GM19438 (cell line): Measurements from ENCODE around the gene ADAM22.
"Not testable (repeated sequence)": the region's sequence is repeated elsewhere in the genome, so short reads cannot be mapped to it uniquely, and the experiment has no call there.

Experiments
- ATAC-seq: cut with Tn5 transposase; IDR thresholded peaks from one replicate; pipeline ENCODE4 v1.9.1; 2021; ENCODE audit warnings: low read depth; ENCODE audit not compliant: unreplicated experiment

The ADAM22 gene

DNA sequence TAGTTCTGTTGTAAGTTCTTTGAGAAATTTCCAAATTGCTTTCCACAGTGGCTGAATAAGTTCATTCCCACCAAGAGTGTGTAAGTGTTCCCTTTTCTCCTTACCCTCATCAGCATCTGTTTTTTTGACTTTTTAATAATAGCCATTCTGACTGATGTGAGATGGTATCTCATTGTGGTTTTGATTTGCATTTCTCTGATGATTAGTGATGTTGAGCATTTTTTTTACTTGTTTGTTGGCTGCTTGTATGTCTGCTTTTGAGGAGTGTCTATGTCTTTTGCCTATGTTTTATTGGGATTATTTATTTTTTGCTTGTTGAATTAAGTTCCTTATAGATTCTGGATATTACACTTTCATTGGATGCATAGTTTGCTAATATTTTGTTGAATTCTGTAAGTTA, 11.9 kb downstream of the ADAM22 start:
- ATAC-seq, result not testable (repeated sequence)

DNA sequence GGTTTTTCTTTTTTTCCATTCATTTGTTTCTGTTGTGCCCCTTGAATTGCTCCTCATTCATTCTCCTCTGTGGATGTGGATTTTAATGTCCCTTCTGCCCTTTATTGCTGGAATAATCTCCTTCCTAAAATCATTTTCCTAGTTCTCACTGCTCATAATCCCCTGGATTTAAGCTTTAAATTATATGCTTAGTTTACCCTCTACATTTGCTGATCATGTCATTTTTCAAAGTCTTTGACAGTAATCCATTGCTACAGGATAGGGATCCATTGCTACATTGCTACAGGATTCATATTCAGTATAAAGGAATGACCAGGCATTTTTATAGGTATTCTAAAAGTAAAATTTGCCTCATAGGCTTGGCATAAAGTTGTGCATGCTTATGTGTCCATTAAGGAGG, 14.3 kb downstream of the ADAM22 start:
- ATAC-seq, result no peak

DNA sequence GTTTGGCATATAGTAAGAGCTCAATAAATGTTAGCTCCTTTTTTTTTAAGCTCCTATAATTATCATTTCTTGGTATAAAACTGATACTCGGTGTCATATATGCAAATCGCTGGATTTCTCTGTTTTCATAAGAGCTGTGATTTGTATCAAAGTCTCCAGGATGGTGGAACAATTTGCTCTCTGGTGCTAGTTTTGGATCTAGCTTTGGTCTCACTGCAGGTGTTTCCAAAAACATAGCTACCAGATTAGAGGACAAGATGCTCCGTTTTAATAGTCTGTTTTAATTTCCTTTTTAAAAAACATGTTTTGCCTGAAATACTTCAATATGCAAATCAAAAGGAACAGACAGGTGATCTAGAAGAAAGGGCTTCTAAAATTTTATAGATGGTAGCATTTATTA, 25.3 kb downstream of the ADAM22 start:
- no peak for ATAC-seq

DNA sequence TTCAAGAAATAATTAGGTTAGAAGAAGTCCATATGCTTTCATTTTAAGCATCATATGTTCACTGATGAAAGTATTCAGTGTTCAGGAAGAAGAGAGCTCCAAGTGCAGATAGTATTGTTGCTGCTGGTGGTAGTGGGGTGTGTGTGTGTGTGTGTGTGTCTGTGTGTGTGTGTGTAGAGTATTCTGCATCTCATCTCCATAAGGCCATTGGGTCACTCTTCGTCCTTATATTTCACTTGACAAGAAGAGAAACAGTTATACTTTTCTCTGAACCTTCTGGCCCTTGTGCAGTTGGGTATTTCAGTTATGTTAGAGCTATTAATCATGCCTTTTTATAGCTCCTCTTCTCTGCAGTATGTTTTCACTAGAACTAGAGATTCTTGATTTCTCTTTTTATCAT, 26.2 kb downstream of the ADAM22 start:
- ATAC-seq, result no peak

DNA sequence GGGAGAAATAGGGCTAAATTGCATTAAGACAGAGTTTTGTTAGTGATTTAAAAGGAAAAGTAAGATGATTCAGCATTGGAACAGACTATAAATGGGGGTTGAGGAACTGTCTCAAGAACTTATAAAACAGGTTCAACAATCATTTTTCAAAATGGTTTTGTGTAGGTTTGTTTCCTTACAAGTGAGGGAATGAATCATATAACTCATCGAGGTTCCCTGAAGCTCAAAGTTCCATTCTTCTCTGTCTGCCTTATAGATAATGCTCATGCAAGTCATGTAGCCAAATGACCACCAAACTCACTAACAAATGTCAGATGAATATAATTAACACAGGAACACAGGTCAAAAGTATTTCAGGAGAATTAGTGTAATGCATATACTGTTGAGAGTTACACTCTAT, 27.7 kb downstream of the ADAM22 start:
- no peak for ATAC-seq

DNA sequence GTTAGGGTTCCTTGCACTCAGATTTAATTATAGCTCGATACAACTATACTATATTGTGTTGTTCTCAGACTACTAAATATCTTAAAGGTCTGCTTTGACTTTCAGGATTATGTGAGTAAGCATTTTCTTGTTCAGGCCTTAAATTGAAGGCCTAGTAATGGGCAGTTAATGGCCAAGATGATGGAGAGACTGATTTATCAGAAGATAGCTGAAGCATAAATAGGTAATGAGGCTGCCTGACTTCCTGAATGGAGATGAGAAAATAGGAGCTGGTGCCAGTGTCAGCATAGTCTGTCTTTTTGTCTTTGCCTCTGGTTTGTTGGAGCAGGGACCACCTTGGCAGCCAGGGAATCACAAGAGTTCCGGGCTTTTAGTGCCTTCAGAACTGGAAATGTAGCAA, 32.2 kb downstream of the ADAM22 start:
- ATAC-seq, result no peak

DNA sequence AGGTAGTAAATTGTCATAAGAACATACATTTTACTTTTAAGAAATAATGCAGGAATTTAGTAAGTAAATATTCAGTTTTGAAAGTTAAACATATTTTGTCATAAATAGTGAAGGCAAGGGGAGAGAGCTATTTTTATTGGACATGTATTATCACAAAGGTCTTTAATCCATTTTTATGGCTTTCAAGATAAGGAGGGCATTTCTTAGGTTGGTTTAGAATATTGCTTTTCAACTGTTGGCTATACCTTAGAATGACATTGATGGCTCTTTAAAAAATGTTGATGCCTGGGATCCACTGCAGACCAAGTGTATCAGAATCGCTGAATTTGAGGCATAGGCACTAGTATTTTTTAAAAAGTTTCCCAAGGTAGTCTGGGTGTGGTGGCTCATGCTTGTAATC, 34.0 kb downstream of the ADAM22 start:
- ATAC-seq, result no peak

DNA sequence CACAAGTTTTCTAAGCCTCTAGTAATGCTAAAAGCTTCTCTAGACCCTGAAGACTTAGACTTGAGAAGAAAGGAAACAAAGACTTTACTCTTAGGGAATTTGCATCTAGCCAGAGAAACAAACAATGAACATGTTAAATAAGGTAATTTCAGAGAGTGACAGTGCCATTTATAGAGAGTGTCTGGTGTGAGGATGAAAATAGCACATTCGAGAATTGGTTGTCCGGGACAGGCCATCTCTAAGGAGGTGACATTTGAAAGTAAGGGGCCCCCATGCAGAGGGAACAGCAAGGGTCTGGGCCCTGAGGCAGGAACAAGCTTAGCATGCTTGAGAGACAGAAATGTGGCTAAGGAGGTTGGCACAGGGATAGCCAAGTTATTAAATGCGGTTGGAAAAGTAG, 48.1 kb downstream of the ADAM22 start:
- no peak for ATAC-seq

DNA sequence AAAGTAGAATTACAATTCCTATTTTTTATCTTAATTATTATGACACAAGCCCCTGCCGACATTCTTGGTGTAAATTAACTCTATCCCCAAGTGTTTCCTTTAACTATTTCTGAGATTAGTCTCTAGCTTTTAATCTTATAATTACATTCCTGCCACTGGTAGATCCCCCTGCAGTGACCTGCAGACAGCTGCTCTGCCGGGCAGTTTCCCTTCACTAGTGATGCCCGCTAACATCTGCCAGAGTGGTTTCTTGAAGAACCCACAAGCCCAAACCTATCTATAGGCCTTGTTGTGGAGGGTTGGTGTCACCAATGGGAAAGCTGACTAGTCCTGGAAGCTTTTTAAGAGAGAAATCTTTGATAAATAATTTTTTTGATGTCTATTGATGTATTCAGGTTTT, 50.0 kb downstream of the ADAM22 start:
- no peak for ATAC-seq

DNA sequence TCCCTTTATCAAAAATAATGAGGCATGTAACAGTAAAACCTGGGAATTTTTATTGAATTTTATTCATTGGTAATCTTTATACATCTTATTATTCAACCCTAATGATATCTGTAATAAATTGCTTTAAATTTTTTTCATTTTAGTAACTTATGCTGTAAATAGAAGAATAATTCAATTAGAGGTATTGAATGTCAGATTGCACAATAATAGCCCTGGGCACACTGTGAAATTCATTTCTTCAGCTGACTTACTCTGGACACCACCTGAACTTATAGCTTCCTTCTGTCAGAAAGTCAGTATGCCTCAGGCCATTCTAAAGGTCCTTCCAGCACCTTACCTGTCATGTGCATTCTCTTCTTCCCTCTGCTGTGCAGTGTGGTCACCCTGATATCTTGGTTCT, 59.2 kb downstream of the ADAM22 start:
- ATAC-seq, result no peak

DNA sequence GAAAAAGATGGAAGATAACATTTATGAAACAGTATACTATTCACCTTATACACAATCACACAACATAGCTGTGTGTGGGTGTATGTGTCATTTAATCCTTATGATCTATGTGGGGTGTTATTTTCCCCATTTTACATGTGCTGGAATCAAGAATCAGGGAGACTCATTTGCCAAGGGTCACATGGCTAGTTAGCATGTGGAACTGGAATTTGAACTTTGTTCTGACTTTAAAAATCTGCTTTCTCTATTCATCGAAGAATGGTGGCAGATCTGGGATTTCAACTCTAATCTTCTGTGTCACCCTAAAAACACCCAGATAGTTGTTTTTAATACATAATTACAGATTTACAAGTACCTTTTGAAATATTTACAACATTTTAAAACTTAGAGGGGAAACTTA, 65.2 kb downstream of the ADAM22 start:
- ATAC-seq, result no peak

DNA sequence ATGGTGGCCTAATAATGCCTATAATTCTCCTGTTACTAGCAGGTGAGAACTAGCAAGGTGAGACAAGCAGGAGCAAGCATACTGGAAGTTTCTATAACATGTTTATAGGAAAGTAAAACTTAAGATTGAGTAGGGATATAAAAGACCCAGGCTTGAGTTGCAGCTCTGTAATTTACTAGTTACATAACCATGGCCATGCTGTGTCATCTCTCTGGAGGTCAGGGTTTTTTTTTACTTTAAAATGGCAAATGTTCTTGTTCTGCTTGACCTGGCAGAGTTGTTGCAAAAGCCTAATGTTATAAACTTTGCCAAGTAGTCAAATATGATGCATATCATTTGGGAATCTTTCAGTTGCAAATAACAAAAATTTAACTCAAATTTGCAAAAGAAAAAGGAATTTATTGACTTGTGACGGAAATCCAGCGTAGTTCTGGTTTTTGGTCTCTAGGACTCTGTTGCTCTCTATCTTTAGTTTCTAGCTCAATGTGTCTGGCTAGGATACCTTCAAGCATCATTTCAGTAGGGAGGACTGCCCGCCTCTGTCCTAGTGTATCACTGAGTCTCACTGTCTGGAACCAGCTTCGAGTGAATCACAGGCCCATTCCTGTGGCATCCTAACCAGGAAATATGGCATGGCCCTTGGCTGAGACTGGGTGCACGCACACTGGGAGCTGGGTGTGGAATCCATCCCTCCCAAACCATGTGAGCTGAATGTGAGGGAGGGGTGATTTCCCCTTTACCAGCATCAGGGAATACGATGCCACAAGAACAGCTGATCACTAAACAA, 67.9 kb downstream of the ADAM22 start:
- ATAC-seq, result no peak

DNA sequence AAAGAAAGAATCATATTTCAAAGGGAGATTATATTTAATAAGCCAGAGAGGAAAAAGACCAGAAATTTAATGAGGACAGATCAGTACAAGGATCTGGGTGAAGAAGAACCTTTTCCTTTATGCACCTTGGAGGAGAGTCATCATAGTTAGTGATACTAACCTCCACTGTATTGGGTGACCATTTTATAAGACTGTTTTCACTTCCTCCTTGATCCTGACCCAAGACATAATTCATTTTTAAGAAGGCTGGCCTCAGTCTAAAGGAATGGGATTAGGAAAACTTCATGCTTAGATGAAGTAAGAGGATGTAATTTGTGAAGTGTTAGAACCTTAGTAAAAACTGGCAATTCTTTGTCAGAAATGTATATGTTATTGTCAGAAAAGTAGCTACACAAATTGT, 68.6 kb downstream of the ADAM22 start:
- ATAC-seq, result no peak

DNA sequence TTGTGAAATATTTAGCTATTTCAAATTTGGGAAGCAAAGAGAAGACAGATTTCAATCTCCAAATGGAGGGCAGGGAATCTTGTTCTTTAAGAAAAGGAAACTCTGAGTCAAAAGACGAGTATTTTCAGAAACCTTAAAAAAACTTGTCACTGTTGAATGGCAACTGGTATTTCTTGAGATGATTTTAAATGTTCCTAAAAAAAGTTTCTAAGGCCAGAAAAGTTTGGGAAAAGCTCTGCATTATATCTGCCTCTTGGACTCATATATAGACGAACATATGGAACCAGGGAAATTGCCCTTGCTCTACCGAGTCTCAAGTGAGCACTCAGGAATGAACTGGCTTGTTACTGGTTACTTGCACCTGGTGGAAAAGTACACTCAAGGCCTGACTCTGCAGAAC, 69.5 kb downstream of the ADAM22 start:
- ATAC-seq, result no peak

DNA sequence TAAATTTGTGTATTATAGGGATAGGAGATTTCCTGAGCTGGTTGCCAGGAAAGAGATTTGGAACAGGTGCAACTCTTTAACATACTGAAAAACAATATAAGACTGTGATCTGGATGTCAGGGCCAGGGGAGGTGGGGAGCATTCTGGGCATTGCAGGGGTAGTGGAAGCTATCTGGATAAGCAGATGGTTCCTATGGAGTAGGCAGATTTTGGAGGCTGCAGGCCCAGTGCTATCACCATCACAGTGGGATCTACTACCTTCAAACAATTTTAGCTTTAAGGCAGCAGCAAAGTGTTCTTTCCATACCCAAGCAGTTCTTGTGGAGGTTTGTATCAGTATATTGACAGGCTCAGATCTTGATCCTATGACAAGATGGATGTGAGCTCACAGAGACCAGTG, 71.1 kb downstream of the ADAM22 start:
- no peak for ATAC-seq

DNA sequence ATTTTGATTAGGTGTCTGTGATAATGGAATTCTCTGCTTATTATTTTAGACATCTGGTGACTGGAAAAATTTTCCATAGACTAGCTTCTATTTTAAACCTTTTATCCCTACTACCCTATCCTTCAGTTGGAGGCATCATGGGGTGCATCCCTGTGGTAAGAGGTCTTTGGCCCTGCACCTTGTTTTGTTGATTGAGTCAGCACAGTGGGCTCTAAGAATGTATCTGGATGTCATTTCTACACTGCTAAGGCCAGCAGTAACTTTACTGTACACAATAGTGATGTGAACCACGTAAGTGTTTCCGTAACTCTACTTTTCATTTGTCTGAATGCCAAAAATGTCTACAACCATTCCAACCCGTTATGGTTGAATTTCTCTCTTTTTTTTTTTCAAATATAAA, 75.6 kb downstream of the ADAM22 start:
- ATAC-seq, result no peak

DNA sequence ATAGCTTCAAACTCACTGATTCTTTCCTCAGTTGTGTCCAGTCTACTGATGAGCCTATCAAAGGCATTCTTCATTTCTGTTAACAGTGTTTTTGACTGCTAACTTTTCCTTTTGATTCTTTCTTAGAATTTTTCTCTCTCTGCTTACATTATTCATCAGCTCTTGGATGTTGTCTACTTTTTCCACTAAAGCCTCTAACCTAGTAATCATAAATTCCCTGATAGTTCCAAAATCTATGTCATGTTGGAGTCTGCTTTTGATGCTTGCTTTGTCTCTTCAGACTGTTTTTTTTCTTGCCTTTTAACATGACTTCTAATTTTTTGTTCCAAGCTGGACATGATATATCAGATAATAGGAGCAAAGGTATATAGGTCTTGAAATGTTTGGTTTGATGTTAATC, 78.0 kb downstream of the ADAM22 start:
- ATAC-seq, result no peak

DNA sequence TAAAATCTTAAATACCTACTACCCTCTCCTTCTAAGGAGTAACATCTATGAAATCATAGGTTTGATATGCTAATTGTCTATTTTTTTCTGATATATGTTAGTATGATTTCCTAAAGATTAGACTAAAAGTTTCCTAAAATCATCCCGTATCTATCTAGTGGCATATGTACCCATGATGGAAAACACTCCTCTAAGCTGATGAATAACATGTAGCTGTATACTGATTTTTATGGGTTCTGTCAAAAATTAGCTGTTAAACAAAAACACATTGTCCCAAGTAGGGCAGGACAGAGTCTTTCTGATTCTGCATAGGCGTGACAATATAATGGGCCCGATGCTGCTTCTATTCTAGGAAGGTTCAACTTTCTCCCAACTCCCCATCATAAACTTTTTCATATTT, 79.9 kb downstream of the ADAM22 start:
- no peak for ATAC-seq

DNA sequence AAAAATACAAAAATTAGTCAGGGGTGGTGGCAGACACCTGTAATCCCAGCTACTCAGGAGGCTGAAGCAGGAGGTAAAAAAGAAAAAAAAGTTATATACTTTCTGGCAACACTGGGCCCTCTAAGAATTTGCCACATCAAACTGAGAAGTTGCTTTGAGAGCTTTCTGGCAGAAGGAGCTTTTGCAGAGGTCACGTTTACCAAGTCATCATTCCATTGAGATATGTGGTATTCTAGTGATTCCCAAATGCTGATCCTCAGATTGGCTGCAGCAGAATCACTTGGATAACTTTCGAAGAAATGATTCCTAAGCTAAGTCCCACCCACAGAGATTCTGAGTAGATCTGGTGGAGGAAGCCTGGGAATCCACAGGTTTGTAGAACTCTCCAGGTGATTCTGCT, 80.5 kb downstream of the ADAM22 start:
- no peak for ATAC-seq

DNA sequence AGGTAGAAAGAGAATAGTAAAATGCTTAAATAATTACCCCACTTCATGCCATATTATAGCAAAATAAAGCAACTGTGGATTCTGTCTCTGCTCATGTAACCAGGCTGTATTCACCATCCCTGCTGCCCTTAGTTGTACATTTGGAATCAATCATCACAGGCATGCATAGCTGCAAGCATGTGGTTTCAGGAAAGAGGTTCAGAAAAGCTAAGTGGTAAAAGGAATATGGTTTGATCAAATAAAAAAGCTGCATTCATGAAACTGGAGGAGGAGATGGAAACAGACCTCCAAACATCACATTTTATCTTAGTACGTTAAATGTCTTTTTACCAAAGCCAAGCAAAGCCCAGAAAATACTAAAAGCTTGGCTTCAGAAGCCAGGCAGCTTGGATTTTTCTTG, 81.3 kb downstream of the ADAM22 start:
- ATAC-seq, result no peak

DNA sequence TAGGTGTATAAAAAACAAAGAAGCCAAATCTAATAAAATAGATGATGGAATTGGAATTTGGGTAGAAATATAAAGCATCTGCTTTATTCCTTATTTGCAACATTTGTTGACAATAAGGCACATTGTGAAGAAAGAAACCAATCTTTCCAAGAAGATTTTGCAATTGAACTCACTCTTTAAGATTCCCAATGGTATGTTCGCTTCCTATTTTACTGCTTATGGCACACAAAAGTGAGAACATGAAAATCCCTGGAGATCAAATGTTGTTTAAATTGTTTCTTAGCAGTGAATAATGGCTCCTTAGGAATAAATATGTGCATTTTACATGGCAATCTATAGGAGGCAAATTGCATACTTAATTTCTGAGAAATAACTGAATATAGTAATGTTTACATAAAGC, 84.5 kb downstream of the ADAM22 start:
- no peak for ATAC-seq

DNA sequence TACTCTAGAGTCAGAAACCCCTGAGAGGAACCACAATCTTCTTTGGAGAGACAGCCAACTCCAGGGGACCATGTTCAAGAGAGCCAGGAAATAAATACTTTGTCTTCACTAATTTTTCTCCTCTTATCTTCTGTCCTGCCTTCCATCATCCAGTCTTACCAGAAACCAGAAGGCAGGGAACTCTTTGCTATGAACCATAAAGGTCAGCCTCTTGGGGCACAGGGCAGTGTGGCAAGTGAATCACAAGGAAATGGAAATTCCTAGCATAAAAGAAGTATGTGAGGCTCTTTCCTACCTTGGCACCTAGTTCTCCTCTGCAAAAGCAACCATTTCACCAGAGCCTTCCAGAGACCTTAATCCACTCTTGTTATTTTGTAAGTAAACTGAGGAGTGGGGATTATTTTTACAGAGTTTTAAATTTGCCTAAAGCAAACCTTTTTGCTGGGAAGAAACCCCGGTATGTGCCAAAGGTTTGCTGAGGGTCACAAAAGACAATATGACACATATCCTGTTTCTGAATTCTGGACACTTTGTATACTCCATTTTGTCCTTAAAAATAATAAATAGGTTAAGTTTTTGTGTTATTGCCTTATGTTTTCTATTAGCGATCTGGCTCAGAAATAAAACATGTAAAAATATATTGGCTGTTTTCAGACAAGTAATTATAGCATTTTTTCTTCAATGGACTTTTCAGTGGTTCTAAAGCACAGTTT, 87.1 kb downstream of the ADAM22 start:
- ATAC-seq, result no peak
